DOHH2 (cell line): ENCODE results near the gene CCDC106.

Source experiments
- CTCF ChIP-seq: fragments of 200-600 bp; sonication (generic); IDR thresholded peaks from one replicate; pipeline ENCODE4 v1.5.1; 2014; ENCODE audit warnings: antibody characterized with exemption, mild to moderate bottlenecking, low read depth, low read length; ENCODE audit not compliant: poor library complexity, severe bottlenecking
- EZH2phosphoT487 ChIP-seq: fragments of 200-600 bp; sonication (generic); IDR thresholded peaks from 2 replicates; pipeline ENCODE4 v1.6.1; 2017; ENCODE audit warnings: borderline replicate concordance, mild to moderate bottlenecking, antibody characterized with exemption, low read length, moderate library complexity, mixed read lengths

- TF ChIP-seq CTCF (no peak), EZH2phosphoT487 (no peak)
Measured at GRCh38 chr19:55655648-55656040, 7.6 kb downstream of the CCDC106 start.
